Naive thymus-derived CD4-positive, alpha-beta T cell (primary cell): Measurements from ENCODE around the gene FRMPD2. TPM values are rescaled to one million over a fixed set of nuclear protein-coding genes. Genes with fewer than 3 reads are reported as not detected.

Experiments
- ATAC-seq: fragments of 150-1000 bp; cut with Tn5 transposase; 2 replicates; pipeline ENCODE4 v1.10.0; 2021; ENCODE audit warnings: mild to moderate bottlenecking, moderate library complexity
- CTCF ChIA-PET: fragments of 350-600 bp; sonication (Branson Sonifier 250); formaldehyde crosslinking; loops from one replicate; lab custom pipeline; 2021; ENCODE audit warnings: antibody characterized with exemption; lab: Charles Lee
- POLR2A ChIA-PET: fragments of 350-600 bp; sonication (Branson Sonifier 250); formaldehyde crosslinking; loops from one replicate; lab custom pipeline; 2021; ENCODE audit warnings: antibody characterized with exemption, inconsistent platforms; lab: Charles Lee
- DNase-seq, 9 donors: peaks; one replicate each; pipeline versions ENCODE4 v3.0.0 to v3.0.0-alpha.2; 2020 to 2022; ENCODE audit warnings: mixed read lengths in 1 of 9
- H3K27ac ChIP-seq: one replicate; pipeline ENCODE4 v1.7.0; 2013; ENCODE audit warnings: mild to moderate bottlenecking, low read depth, low read length, moderate library complexity
- H3K27me3 ChIP-seq, 2 donors: one replicate each; pipeline ENCODE4 v1.7.0; 2013; ENCODE audit warnings: low read length in 2 of 2, mild to moderate bottlenecking in 2 of 2, moderate library complexity in 2 of 2; ENCODE audit not compliant: control insufficient read depth in 2 of 2, insufficient read depth in 2 of 2
- H3K36me3 ChIP-seq, 3 experiments: 1 replicate in 2 of 3; 2 replicates in 1 of 3; pipeline ENCODE4 v1.7.0; 2013; ENCODE audit warnings: low read length in 3 of 3, mild to moderate bottlenecking in 3 of 3, moderate library complexity in 1 of 3; ENCODE audit not compliant: insufficient read depth in 3 of 3, control insufficient read depth in 2 of 3
- H3K4me1 ChIP-seq, 2 donors: one replicate each; pipeline ENCODE4 v1.7.0; 2013; ENCODE audit warnings: low read length in 2 of 2, mild to moderate bottlenecking in 2 of 2, moderate library complexity in 1 of 2; ENCODE audit not compliant: control insufficient read depth in 2 of 2, insufficient read depth in 2 of 2
- H3K4me3 ChIP-seq: 2 replicates; pipeline ENCODE4 v1.7.0; 2013; ENCODE audit warnings: mild to moderate bottlenecking, low read length
- H3K9me3 ChIP-seq, 3 experiments: 1 replicate in 2 of 3; 2 replicates in 1 of 3; pipeline ENCODE4 v1.7.0; 2013; ENCODE audit warnings: low read length in 3 of 3; ENCODE audit not compliant: control insufficient read depth in 2 of 3
- H3K27ac Mint-ChIP-seq, 9 donors: one replicate each; pipeline ENCODE4 v1.8.0; 2020 to 2022; ENCODE audit warnings: mixed read lengths in 9 of 9, mild to moderate bottlenecking in 8 of 9, moderate library complexity in 5 of 9, inconsistent platforms in 2 of 9
- H3K27me3 Mint-ChIP-seq, 5 donors: one replicate each; pipeline ENCODE4 v1.8.0; 2021 to 2022; ENCODE audit warnings: mixed read lengths in 5 of 5, mild to moderate bottlenecking in 1 of 5
- H3K36me3 Mint-ChIP-seq, 5 donors: one replicate each; pipeline ENCODE4 v1.8.0; 2020 to 2022; ENCODE audit warnings: mixed read lengths in 5 of 5, mild to moderate bottlenecking in 3 of 5, inconsistent platforms in 1 of 5
- H3K4me1 Mint-ChIP-seq, 7 donors: one replicate each; pipeline ENCODE4 v1.8.0; 2020 to 2022; ENCODE audit warnings: mixed read lengths in 7 of 7, mild to moderate bottlenecking in 3 of 7, inconsistent platforms in 1 of 7
- H3K4me3 Mint-ChIP-seq, 10 donors: one replicate each; pipeline ENCODE4 v1.8.0; 2020 to 2022; ENCODE audit warnings: mild to moderate bottlenecking in 10 of 10, mixed read lengths in 10 of 10, moderate library complexity in 6 of 10, inconsistent platforms in 2 of 10
- H3K9me3 Mint-ChIP-seq, 11 donors: one replicate each; pipeline ENCODE4 v1.8.0; 2020 to 2022; ENCODE audit warnings: mixed read lengths in 11 of 11, mild to moderate bottlenecking in 4 of 11, inconsistent platforms in 1 of 11, moderate library complexity in 1 of 11
- intact Hi-C, 2 donors: fragments of 100-400 bp; cut with micrococcal nuclease; formaldehyde crosslinking; loops; one replicate each; pipeline ENCODE4 v1.15.1; 2023
- polyA plus RNA-seq, 2 donors: library from polyadenylated mRNA; unstranded; fragments of 300-500 nt; fragmentation: Illumina TruSeq; gene quantifications; one replicate each; pipeline ENCODE4 v1.2.3, GENCODE V29; 2021
- total RNA-seq, 6 experiments: library from RNA in 5 of 6; stranded (reverse) in 5 of 6; gene quantifications; 1 replicate in 5 of 6; 2 replicates in 1 of 6; pipeline ENCODE4 v1.2.3 and lab custom pipeline; 2021 to 2026

The FRMPD2 gene
- total and polyA plus RNA-seq, 7 experiments from 2014 or later = 0.24 TPM; not detected in 6

GRCh38 chr10:48302515-48303476, 28.3 kb upstream of the FRMPD2 start:
- no peaks in the 10 kb centered on the region for H3K9me3 ChIP-seq
- H3K4me3 Mint-ChIP-seq = no peak overlapping the region
- DNase-seq (no peak), ATAC-seq (no peak)
- intact Hi-C loops = no loop called here
- H3K4me1 ChIP-seq = peaks cover 5 to 7% of the 10 kb centered on the region in 2 donors
- H3K4me1 Mint-ChIP-seq = peaks cover 4 to 13% (median 11%) of the 10 kb centered on the region in 7 donors
- H3K36me3 ChIP-seq = no peaks in the 10 kb centered on the region
- no peaks in the 10 kb centered on the region for H3K27me3 ChIP-seq
- POLR2A ChIA-PET = no interaction called here
- no peak overlapping the region for H3K4me3 ChIP-seq
- H3K27me3 Mint-ChIP-seq = peaks cover 0 to 2% (median 0%) of the 10 kb centered on the region in 5 donors
- no peak overlapping the region for H3K27ac ChIP-seq
- no peaks in the 10 kb centered on the region for H3K36me3 Mint-ChIP-seq
- CTCF ChIA-PET = no interaction called here
- peak overlapping the region in 1 of 9 donors; percentile 26 for H3K27ac Mint-ChIP-seq
- peaks cover 0 to 1% (median 0%) of the 10 kb centered on the region in 11 donors for H3K9me3 Mint-ChIP-seq

- intact Hi-C loops = no loop called here
- no peaks in the 10 kb centered on the region for H3K9me3 ChIP-seq
- DNase-seq (no peak), ATAC-seq (no peak)
- H3K4me1 ChIP-seq = no peaks in the 10 kb centered on the region
- H3K4me3 ChIP-seq = no peak overlapping the region
- Mint-ChIP-seq H3K27ac (no peak overlapping the region), H3K9me3 (peaks cover 0 to 1% (median 0%) of the 10 kb centered on the region in 11 donors), H3K4me3 (no peak overlapping the region), H3K36me3 (no peaks in the 10 kb centered on the region), H3K4me1 (peaks cover 0 to 4% (median 0%) of the 10 kb centered on the region in 7 donors), H3K27me3 (peaks cover 0 to 3% (median 0%) of the 10 kb centered on the region in 5 donors)
- no peaks in the 10 kb centered on the region for H3K36me3 ChIP-seq
- ChIA-PET CTCF (interaction anchor here (0.6 kb wide), 1 partner anchor 27 kb away, joined by 3 read pairs; no protein-coding TSS in a partner anchor), POLR2A (no interaction called here)
- H3K27me3 ChIP-seq = no peaks in the 10 kb centered on the region
- no peak overlapping the region for H3K27ac ChIP-seq
Observed at GRCh38 chr10:48300556-48300955, 26.1 kb upstream of the FRMPD2 start.

- CTCF ChIA-PET = no interaction called here
- H3K4me3 ChIP-seq = no peak overlapping the region
- no peaks in the 10 kb centered on the region for H3K4me1 ChIP-seq
- DNase-seq (no peak), ATAC-seq (no peak)
- H3K27ac Mint-ChIP-seq = no peak overlapping the region
- POLR2A ChIA-PET = no interaction called here
- no peaks in the 10 kb centered on the region for H3K36me3 ChIP-seq
- peaks cover 0 to 4% (median 0%) of the 10 kb centered on the region in 7 donors for H3K4me1 Mint-ChIP-seq
- no peaks in the 10 kb centered on the region for H3K9me3 Mint-ChIP-seq
- intact Hi-C loops = no loop called here
- H3K27me3 ChIP-seq = no peaks in the 10 kb centered on the region
- no peak overlapping the region for H3K4me3 Mint-ChIP-seq
- peaks cover 0 to 4% (median 0%) of the 10 kb centered on the region in 5 donors for H3K27me3 Mint-ChIP-seq
- no peaks in the 10 kb centered on the region for H3K9me3 ChIP-seq
- H3K27ac ChIP-seq = no peak overlapping the region
- no peaks in the 10 kb centered on the region for H3K36me3 Mint-ChIP-seq
Observed at GRCh38 chr10:48299692-48300091, 25.2 kb upstream of the FRMPD2 start.

- Mint-ChIP-seq H3K4me1 (peaks cover 0 to 4% (median 0%) of the 10 kb centered on the region in 7 donors), H3K4me3 (no peak overlapping the region), H3K9me3 (no peaks in the 10 kb centered on the region), H3K27me3 (peaks cover 0 to 4% (median 0%) of the 10 kb centered on the region in 5 donors), H3K36me3 (no peaks in the 10 kb centered on the region), H3K27ac (no peak overlapping the region)
- ChIA-PET CTCF (no interaction called here), POLR2A (no interaction called here)
- H3K27me3 ChIP-seq = no peaks in the 10 kb centered on the region
- H3K9me3 ChIP-seq = no peaks in the 10 kb centered on the region
- no peak for DNase-seq
- H3K36me3 ChIP-seq = no peaks in the 10 kb centered on the region
- H3K27ac ChIP-seq = no peak overlapping the region
- intact Hi-C loops = no loop called here
- ATAC-seq = no peak
- no peaks in the 10 kb centered on the region for H3K4me1 ChIP-seq
- no peak overlapping the region for H3K4me3 ChIP-seq
Observed at GRCh38 chr10:48299066-48299465, 24.6 kb upstream of the FRMPD2 start.

DNA sequence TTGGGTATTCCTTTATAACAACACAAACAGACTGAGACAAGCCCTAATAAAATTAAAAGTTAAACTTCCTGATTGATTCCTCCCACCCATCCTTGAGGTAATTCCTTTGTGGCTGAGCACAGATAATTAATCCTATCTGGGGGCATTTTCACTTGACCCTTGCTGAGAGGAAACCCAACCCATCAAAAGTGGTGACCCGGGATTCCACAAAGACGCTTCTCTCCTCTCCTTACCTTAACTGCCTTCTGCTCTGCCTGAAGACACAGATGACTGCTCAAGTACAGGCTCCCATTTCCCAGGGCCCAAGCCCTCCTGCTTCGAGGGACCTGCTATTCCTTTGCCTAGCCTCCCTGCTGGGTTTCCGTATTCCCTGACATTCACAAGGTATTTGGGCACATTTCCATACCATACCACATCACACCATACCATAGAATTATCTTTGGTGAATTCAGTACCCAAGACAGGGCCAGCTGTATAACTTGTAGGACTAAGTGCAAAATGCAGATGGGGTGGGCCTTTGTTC, 22.1 kb upstream of the FRMPD2 start:
- Mint-ChIP-seq H3K36me3 (no peaks in the 10 kb centered on the region), H3K9me3 (no peaks in the 10 kb centered on the region), H3K4me3 (no peak overlapping the region), H3K27ac (no peak overlapping the region), H3K4me1 (peaks cover 0 to 2% (median 0%) of the 10 kb centered on the region in 7 donors), H3K27me3 (peaks cover 0 to 6% (median 4%) of the 10 kb centered on the region in 5 donors)
- intact Hi-C loops = no loop called here
- Histone ChIP-seq H3K27me3 (no peaks in the 10 kb centered on the region), H3K9me3 (no peaks in the 10 kb centered on the region), H3K4me3 (no peak overlapping the region), H3K27ac (no peak overlapping the region), H3K36me3 (no peaks in the 10 kb centered on the region), H3K4me1 (no peaks in the 10 kb centered on the region)
- POLR2A ChIA-PET = no interaction called here
- CTCF ChIA-PET = no interaction called here
- ATAC-seq (no peak), DNase-seq (no peak)

DNA sequence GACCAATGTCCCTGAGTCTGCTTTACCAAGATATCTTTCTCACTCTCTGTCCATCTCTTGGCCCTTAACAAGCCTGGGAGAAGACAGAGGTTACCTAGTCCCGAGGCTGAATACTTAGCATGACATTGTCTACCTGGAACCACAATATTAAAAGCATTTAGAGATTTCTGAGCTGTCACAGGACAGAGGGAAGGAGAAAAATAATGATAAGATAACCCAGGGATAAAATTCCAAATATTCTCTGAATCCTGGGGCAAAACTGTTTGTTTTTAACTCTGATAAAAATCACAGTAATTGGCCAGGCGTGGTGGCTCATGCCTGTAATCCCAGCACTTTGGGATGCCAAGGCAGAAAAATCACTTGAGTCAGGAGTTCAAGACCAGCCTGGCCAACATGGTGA, 19.9 kb upstream of the FRMPD2 start:
- CTCF ChIA-PET = no interaction called here
- intact Hi-C loops = no loop called here
- Histone ChIP-seq H3K27ac (no peak overlapping the region), H3K27me3 (no peaks in the 10 kb centered on the region), H3K4me3 (no peak overlapping the region), H3K9me3 (no peaks in the 10 kb centered on the region), H3K36me3 (no peaks in the 10 kb centered on the region), H3K4me1 (no peaks in the 10 kb centered on the region)
- Mint-ChIP-seq H3K27me3 (peaks cover 0 to 6% (median 4%) of the 10 kb centered on the region in 5 donors), H3K36me3 (no peaks in the 10 kb centered on the region), H3K4me1 (peaks cover 0 to 7% (median 6%) of the 10 kb centered on the region in 7 donors), H3K9me3 (no peaks in the 10 kb centered on the region), H3K27ac (no peak overlapping the region), H3K4me3 (no peak overlapping the region)
- DNase-seq = no peak
- POLR2A ChIA-PET = no interaction called here
- ATAC-seq = no peak
